ENCODE data around the gene CCDC15. TPM values are rescaled to one million over a fixed set of nuclear protein-coding genes. Genes with fewer than 3 reads are reported as not detected.

CCDC15 gene
- total RNA-seq, 1 experiment from 2014 or later = 4.0 TPM

- POLR2A ChIA-PET = no interaction called here
- no peak overlapping the region for H3K27ac Mint-ChIP-seq (ENCODE audit: unreplicated experiment)
- H3K4me3 Mint-ChIP-seq (ENCODE audit: unreplicated experiment) = no peak overlapping the region
- no peak for TF ChIP-seq CTCF (IDR thresholded peaks at IDR 0.05; ENCODE audit: insufficient read depth in 1 of 2, low read depth in 1 of 2, low read length in 1 of 2, severe bottlenecking in 1 of 2, unreplicated experiment in 1 of 2)
- no TSS peak for BruUV-seq (replicated peaks)
- Histone ChIP-seq H3K27me3 (replicated peaks; ENCODE audit: control insufficient read depth, insufficient read depth, low read length) (no peaks in the 10 kb centered on the region), H3K36me3 (ENCODE audit: control insufficient read depth, insufficient read depth, low read length) (no peaks in the 10 kb centered on the region), H3K4me1 (no peaks in the 10 kb centered on the region), H3K4me3 (ENCODE audit: low read depth, low read length) (no peak overlapping the region), H3K9me3 (0 out of 2 replicates have a peak, but pooled peaks cover 2% of the 10 kb centered on the region)
- CTCF ChIA-PET = no interaction called here
- peaks cover 20% of the 10 kb centered on the region for H3K27me3 Mint-ChIP-seq (ENCODE audit: insufficient read depth, unreplicated experiment)
- H3K36me3 Mint-ChIP-seq (ENCODE audit: insufficient read depth, unreplicated experiment) = no peaks in the 10 kb centered on the region
- H3K4me1 Mint-ChIP-seq (ENCODE audit: low read depth, unreplicated experiment) = no peaks in the 10 kb centered on the region
- peaks cover 41% of the 10 kb centered on the region for H3K9me3 Mint-ChIP-seq (ENCODE audit: unreplicated experiment)
- intact Hi-C loops (cut with micrococcal nuclease; ENCODE audit: unreplicated experiment) = no loop called here
- no peak for DNase-seq
Observed at GRCh38 chr11:124916370-124916710, 37.7 kb upstream of the CCDC15 start.

- no peak for TF ChIP-seq CTCF (IDR thresholded peaks at IDR 0.05; ENCODE audit: insufficient read depth in 1 of 2, low read depth in 1 of 2, low read length in 1 of 2, severe bottlenecking in 1 of 2, unreplicated experiment in 1 of 2)
- BruUV-seq (replicated peaks) = no TSS peak
- H3K9me3 ChIP-seq = no peaks in the 10 kb centered on the region
- POLR2A ChIA-PET = no interaction called here
- no peaks in the 10 kb centered on the region for H3K4me1 ChIP-seq
- Mint-ChIP-seq H3K27me3 (ENCODE audit: insufficient read depth, unreplicated experiment) (peaks cover 20% of the 10 kb centered on the region), H3K4me1 (ENCODE audit: low read depth, unreplicated experiment) (no peaks in the 10 kb centered on the region), H3K4me3 (ENCODE audit: unreplicated experiment) (no peak overlapping the region), H3K9me3 (ENCODE audit: unreplicated experiment) (peaks cover 33% of the 10 kb centered on the region), H3K36me3 (ENCODE audit: insufficient read depth, unreplicated experiment) (no peaks in the 10 kb centered on the region), H3K27ac (ENCODE audit: unreplicated experiment) (no peak overlapping the region)
- CTCF ChIA-PET = no interaction called here
- DNase-seq = no peak
- H3K27me3 ChIP-seq (replicated peaks; ENCODE audit: control insufficient read depth, insufficient read depth, low read length) = no peaks in the 10 kb centered on the region
- H3K4me3 ChIP-seq (ENCODE audit: low read depth, low read length) = no peak overlapping the region
- H3K36me3 ChIP-seq (ENCODE audit: control insufficient read depth, insufficient read depth, low read length) = no peaks in the 10 kb centered on the region
- intact Hi-C loops (cut with micrococcal nuclease; ENCODE audit: unreplicated experiment) = no loop called here
Observed at GRCh38 chr11:124917115-124917637, 36.8 kb upstream of the CCDC15 start.

GRCh38 chr11:124918950-124919349 lies 35.1 kb upstream of the CCDC15 start, which contains the start of gene HEPN1:
Gene HEPN1, plus strand, starts transcription at chr11:124919250.
- Histone ChIP-seq H3K27me3 (replicated peaks; ENCODE audit: control insufficient read depth, insufficient read depth, low read length) (no peaks in the 10 kb centered on the region), H3K9me3 (no peaks in the 10 kb centered on the region), H3K4me3 (ENCODE audit: low read depth, low read length) (no peak within 1 kb of the TSS), H3K4me1 (no peaks in the 10 kb centered on the region), H3K36me3 (ENCODE audit: control insufficient read depth, insufficient read depth, low read length) (no peaks in the 10 kb centered on the region)
- H3K9me3 Mint-ChIP-seq (ENCODE audit: unreplicated experiment) = peaks cover 25% of the 10 kb centered on the region
- POLR2A ChIA-PET = no interaction called here
- CTCF ChIA-PET = no interaction called here
- no peaks in the 10 kb centered on the region for H3K36me3 Mint-ChIP-seq (ENCODE audit: insufficient read depth, unreplicated experiment)
- no TSS peak for BruUV-seq (replicated peaks)
- TF ChIP-seq CTCF (IDR thresholded peaks at IDR 0.05; ENCODE audit: insufficient read depth in 1 of 2, low read depth in 1 of 2, low read length in 1 of 2, severe bottlenecking in 1 of 2, unreplicated experiment in 1 of 2) = no peak
- no peak within 1 kb of the TSS for H3K27ac Mint-ChIP-seq (ENCODE audit: unreplicated experiment)
- H3K27me3 Mint-ChIP-seq (ENCODE audit: insufficient read depth, unreplicated experiment) = peaks cover 27% of the 10 kb centered on the region
- H3K4me1 Mint-ChIP-seq (ENCODE audit: low read depth, unreplicated experiment) = no peaks in the 10 kb centered on the region
- H3K4me3 Mint-ChIP-seq (ENCODE audit: unreplicated experiment) = no peak within 1 kb of the TSS
- no peak for DNase-seq
- intact Hi-C loops (cut with micrococcal nuclease; ENCODE audit: unreplicated experiment) = no loop called here

Measured in Caco-2 (cell line).